Lung (tissue), 12 donors: ENCODE data around the gene MEIS2. TPM values are rescaled to one million over a fixed set of nuclear protein-coding genes. Genes with fewer than 3 reads are reported as not detected.

Experiments used
- ATAC-seq: fragments of 200-7000 bp; cut with Tn5 transposase; one replicate; pipeline ENCODE4 v1.9.1; 2020; ENCODE audit warnings: moderate number of reproducible peaks; ENCODE audit not compliant: insufficient read depth, low FRiP score
- DNase-seq, 3 donors: peaks; one replicate each; pipeline ENCODE4 v3.0.0-alpha.2; 2013 to 2017
- H3K27ac ChIP-seq, 2 donors: one replicate each; pipeline ENCODE4 v1.5.1; 2013; ENCODE audit warnings: mild to moderate bottlenecking in 2 of 2, moderate library complexity in 2 of 2, control low read depth in 1 of 2, inconsistent platforms in 1 of 2, low read depth in 1 of 2, low read length in 1 of 2
- H3K27me3 ChIP-seq, 3 donors: one replicate each; pipeline ENCODE4 v1.5.1; 2013; ENCODE audit warnings: low read length in 2 of 3; ENCODE audit not compliant: control insufficient read depth in 3 of 3, insufficient read depth in 3 of 3
- H3K36me3 ChIP-seq, 4 donors: one replicate each; pipeline ENCODE4 v1.5.1; 2013; ENCODE audit warnings: low read length in 4 of 4, mild to moderate bottlenecking in 1 of 4, moderate library complexity in 1 of 4; ENCODE audit not compliant: control insufficient read depth in 4 of 4, insufficient read depth in 4 of 4
- H3K4me1 ChIP-seq, 5 donors: one replicate each; pipeline ENCODE4 v1.5.1; 2013; ENCODE audit warnings: low read length in 5 of 5, mild to moderate bottlenecking in 2 of 5, moderate library complexity in 1 of 5; ENCODE audit not compliant: control insufficient read depth in 5 of 5, insufficient read depth in 5 of 5
- H3K4me3 ChIP-seq: one replicate; pipeline ENCODE4 v1.5.1; 2013; ENCODE audit warnings: mild to moderate bottlenecking, control low read depth, moderate library complexity
- H3K9ac ChIP-seq, 2 donors: one replicate each; pipeline ENCODE4 v1.5.1; 2013; ENCODE audit warnings: low read length in 2 of 2, control low read depth in 1 of 2; ENCODE audit not compliant: insufficient read depth in 1 of 2
- H3K9me3 ChIP-seq, 4 donors: one replicate each; pipeline ENCODE4 v1.5.1; 2013; ENCODE audit warnings: low read length in 3 of 4, mild to moderate bottlenecking in 1 of 4, moderate library complexity in 1 of 4; ENCODE audit not compliant: control insufficient read depth in 4 of 4, insufficient read depth in 3 of 4
- WGBS, 2 donors: extraction: QIAGEN DNeasy Blood & Tissue Kit; methylation state at CpG; one replicate each; pipeline ENCODE4 v1.1.7; 2013; 5-methylcytosine and 5-hydroxymethylcytosine counted together
- polyA plus RNA-seq, 2 donors: library from polyadenylated mRNA; stranded (reverse); fragments of 200-250 nt; gene quantifications; one replicate each; pipeline ENCODE4 v1.2.1, GENCODE V29; 2013
- total RNA-seq, 2 donors: library from RNA; depleted of rRNA in 1 of 2; stranded (reverse); fragments of >200 nt in 1 of 2; gene quantifications; one replicate each; pipeline ENCODE4 v1.2.1, GENCODE V29; 2014 to 2021
- TF ChIP-seq, protein P1 (sequence below): IDR thresholded peaks from 2 replicates; pipeline ENCODE4 v1.5.1; 2012; ENCODE audit warnings: mild to moderate bottlenecking; ENCODE audit errors: control extremely low read depth, extremely low read depth
- donor health status: control.
- donor health status: control.
- donor health status: Bipolar disorder and iron deficiency.
- donor health status: healthy.
- donor health status: DM: yes; HTN: yes; CAD: no.

Gene MEIS2
- total and polyA plus RNA-seq, 4 donors, result 5.6 to 47.5 (median 13.7) TPM

- DNase-seq (peak in 1 of 3 donors; percentile 29), ATAC-seq (no peak)
- Histone ChIP-seq H3K27me3 (no peaks in the 10 kb centered on the region), H3K27ac (no peak overlapping the region), H3K36me3 (peaks cover 0 to 3% (median under 1%) of the 10 kb centered on the region in 4 donors), H3K4me1 (peaks cover 0 to 30% (median 0%) of the 10 kb centered on the region in 5 donors), H3K9me3 (no peaks in the 10 kb centered on the region), H3K9ac (no peak overlapping the region), H3K4me3 (no peak overlapping the region)
- TF ChIP-seq, protein P1, sequence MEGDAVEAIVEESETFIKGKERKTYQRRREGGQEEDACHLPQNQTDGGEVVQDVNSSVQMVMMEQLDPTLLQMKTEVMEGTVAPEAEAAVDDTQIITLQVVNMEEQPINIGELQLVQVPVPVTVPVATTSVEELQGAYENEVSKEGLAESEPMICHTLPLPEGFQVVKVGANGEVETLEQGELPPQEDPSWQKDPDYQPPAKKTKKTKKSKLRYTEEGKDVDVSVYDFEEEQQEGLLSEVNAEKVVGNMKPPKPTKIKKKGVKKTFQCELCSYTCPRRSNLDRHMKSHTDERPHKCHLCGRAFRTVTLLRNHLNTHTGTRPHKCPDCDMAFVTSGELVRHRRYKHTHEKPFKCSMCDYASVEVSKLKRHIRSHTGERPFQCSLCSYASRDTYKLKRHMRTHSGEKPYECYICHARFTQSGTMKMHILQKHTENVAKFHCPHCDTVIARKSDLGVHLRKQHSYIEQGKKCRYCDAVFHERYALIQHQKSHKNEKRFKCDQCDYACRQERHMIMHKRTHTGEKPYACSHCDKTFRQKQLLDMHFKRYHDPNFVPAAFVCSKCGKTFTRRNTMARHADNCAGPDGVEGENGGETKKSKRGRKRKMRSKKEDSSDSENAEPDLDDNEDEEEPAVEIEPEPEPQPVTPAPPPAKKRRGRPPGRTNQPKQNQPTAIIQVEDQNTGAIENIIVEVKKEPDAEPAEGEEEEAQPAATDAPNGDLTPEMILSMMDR, result no peak
- 83 to 84% methylated on average over 4 of the region's 4 CpGs for WGBS, 2 donors
Measured at GRCh38 chr15:36924034-36924433, 176.3 kb downstream of the MEIS2 start.

- Histone ChIP-seq H3K4me1 (peaks cover 0 to 27% (median 0%) of the 10 kb centered on the region in 5 donors), H3K27me3 (no peaks in the 10 kb centered on the region), H3K9me3 (no peaks in the 10 kb centered on the region), H3K4me3 (no peak overlapping the region), H3K27ac (peak overlapping the region in 1 of 2 donors; percentile 49), H3K9ac (no peak overlapping the region), H3K36me3 (peaks cover 0 to 1% (median 0%) of the 10 kb centered on the region in 4 donors)
- WGBS, 2 donors, result 66 to 81% methylated on average over 9 of the region's 9 CpGs
- no peak for DNase-seq
- no peak for ATAC-seq
- TF ChIP-seq, protein P1, result no peak
Measured at GRCh38 chr15:36921484-36922091, 178.8 kb downstream of the MEIS2 start.

DNA sequence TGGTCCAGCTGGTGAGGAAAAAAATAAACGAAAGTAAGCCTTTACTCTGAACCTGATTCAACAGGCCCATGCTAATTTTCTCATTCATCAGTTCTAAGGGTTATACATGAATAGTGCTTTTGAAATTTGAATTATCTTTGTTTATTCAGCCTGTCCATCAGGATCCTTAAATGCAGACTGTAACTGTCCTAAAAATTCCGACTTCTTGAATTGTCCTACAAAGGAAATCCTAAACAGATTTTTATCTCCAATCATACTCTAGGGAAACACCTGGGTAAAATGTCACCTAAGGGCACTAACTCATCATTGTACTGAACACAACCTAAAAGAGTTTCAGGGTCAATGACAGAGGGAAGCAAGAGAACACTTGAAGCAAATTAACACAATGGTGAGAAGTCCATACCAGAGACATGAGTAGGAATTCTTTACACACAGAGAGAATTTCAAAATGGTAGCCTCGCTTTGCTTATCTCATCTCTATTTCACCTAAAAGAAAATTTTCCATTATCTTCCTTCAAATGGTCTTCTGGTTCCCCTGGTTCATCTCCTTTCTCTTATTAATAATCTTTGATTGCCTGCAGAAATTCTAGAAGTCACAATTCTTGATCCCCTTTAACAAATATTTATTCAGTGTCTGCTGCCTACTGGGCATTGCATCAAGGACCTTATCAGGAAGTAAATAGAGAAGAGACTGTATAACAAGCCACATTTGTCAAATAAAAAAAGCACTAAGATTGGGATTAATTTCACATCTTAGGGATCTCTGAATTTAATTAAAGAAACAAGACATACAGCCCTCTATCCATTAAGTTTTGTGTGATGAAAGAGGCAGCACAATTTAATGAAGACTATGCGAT, 182.7 kb downstream of the MEIS2 start:
- 74 to 80% methylated on average over 4 of the region's 4 CpGs for WGBS, 2 donors
- Histone ChIP-seq H3K4me3 (no peak overlapping the region), H3K9ac (no peak overlapping the region), H3K4me1 (peaks cover 1 to 23% (median 15%) of the 10 kb centered on the region in 5 donors), H3K27me3 (no peaks in the 10 kb centered on the region), H3K36me3 (no peaks in the 10 kb centered on the region), H3K27ac (no peak overlapping the region), H3K9me3 (no peaks in the 10 kb centered on the region)
- ATAC-seq (no peak), DNase-seq (no peak)
- TF ChIP-seq, protein P1, result no peak
